BLaER1 (cell line): Measurements from ENCODE around the gene PRKCZ.
A peak's percentile ranks its signal among the peaks of the same experiment; 100 is the strongest.

Experiments
- H3K27ac ChIP-seq: shearing (Covaris generic); formaldehyde crosslinking; 2 replicates; pipeline ENCODE4 v1.8.1; 2022
- H3K27me3 ChIP-seq: shearing (Covaris generic); formaldehyde crosslinking; 2 replicates; pipeline ENCODE4 v1.8.1; 2022
- H3K36me3 ChIP-seq: shearing (Covaris generic); formaldehyde crosslinking; 2 replicates; pipeline ENCODE4 v1.8.1; 2022
- H3K4me1 ChIP-seq: shearing (Covaris generic); formaldehyde crosslinking; 2 replicates; pipeline ENCODE4 v1.8.1; 2022
- H3K4me2 ChIP-seq: shearing (Covaris generic); formaldehyde crosslinking; 2 replicates; pipeline ENCODE4 v1.8.1; 2022
- H3K4me3 ChIP-seq: shearing (Covaris generic); formaldehyde crosslinking; 2 replicates; pipeline ENCODE4 v1.8.1; 2022
- H3K9ac ChIP-seq: shearing (Covaris generic); formaldehyde crosslinking; 2 replicates; pipeline ENCODE4 v1.8.1; 2022
- H3K9me3 ChIP-seq: shearing (Covaris generic); formaldehyde crosslinking; 2 replicates; pipeline ENCODE4 v1.8.1; 2022
- H4K20me1 ChIP-seq: shearing (Covaris generic); formaldehyde crosslinking; 2 replicates; pipeline ENCODE4 v1.8.1; 2022
- Cebpa-rat ChIP-seq: shearing (Covaris generic); IDR thresholded peaks from 2 replicates; pipeline ENCODE4 v1.8.1; 2022

PRKCZ gene

GRCh38 chr1:2070016-2070415 is 19.8 kb downstream of the PRKCZ start:
- H3K36me3 ChIP-seq = peaks cover 7% of the 10 kb centered on the region; the same call in 1 of the 2 replicates
- peak overlapping the region; percentile 60 for H3K4me2 ChIP-seq
- peaks cover 23% of the 10 kb centered on the region for H3K9me3 ChIP-seq
- H3K27ac ChIP-seq = peak overlapping the region; percentile 51; the same call in 1 of the 2 replicates
- H3K4me3 ChIP-seq = no peak overlapping the region
- TF ChIP-seq Cebpa-rat = no peak
- no peak overlapping the region for H3K9ac ChIP-seq
- H3K27me3 ChIP-seq = peaks cover 36% of the 10 kb centered on the region
- H4K20me1 ChIP-seq = peaks cover 15% of the 10 kb centered on the region
- peaks cover 44% of the 10 kb centered on the region for H3K4me1 ChIP-seq

GRCh38 chr1:2070800-2071530 is 20.8 kb downstream of the PRKCZ start:
- peaks cover 46% of the 10 kb centered on the region for H3K27me3 ChIP-seq
- H3K27ac ChIP-seq = no peak overlapping the region
- TF ChIP-seq Cebpa-rat = no peak
- H3K4me1 ChIP-seq = peaks cover 54% of the 10 kb centered on the region
- no peak overlapping the region for H3K4me2 ChIP-seq
- H3K9me3 ChIP-seq = peaks cover 13% of the 10 kb centered on the region
- no peak overlapping the region for H3K9ac ChIP-seq
- H3K36me3 ChIP-seq = peaks cover 7% of the 10 kb centered on the region; the same call in 1 of the 2 replicates
- H4K20me1 ChIP-seq = peaks cover 24% of the 10 kb centered on the region
- no peak overlapping the region for H3K4me3 ChIP-seq

- H3K4me3 ChIP-seq = no peak overlapping the region
- peak overlapping the region; percentile 98 for H3K4me2 ChIP-seq
- H3K4me1 ChIP-seq = peaks cover 64% of the 10 kb centered on the region
- H3K36me3 ChIP-seq = peaks cover 10% of the 10 kb centered on the region; the same call in 1 of the 2 replicates
- H3K27ac ChIP-seq = no peak overlapping the region
- H3K27me3 ChIP-seq = peaks cover 59% of the 10 kb centered on the region
- peaks cover 14% of the 10 kb centered on the region for H3K9me3 ChIP-seq
- peaks cover 25% of the 10 kb centered on the region for H4K20me1 ChIP-seq
- no peak for TF ChIP-seq Cebpa-rat
- no peak overlapping the region for H3K9ac ChIP-seq
Measured at GRCh38 chr1:2072109-2072806, 22.0 kb downstream of the PRKCZ start.

GRCh38 chr1:2072891-2073290 is 22.7 kb downstream of the PRKCZ start:
- Histone ChIP-seq H3K27ac (no peak overlapping the region), H3K27me3 (peaks cover 65% of the 10 kb centered on the region), H3K4me2 (peak overlapping the region; percentile 98), H4K20me1 (peaks cover 25% of the 10 kb centered on the region), H3K9me3 (peaks cover 16% of the 10 kb centered on the region), H3K9ac (no peak overlapping the region), H3K36me3 (peaks cover 14% of the 10 kb centered on the region), H3K4me1 (peaks cover 67% of the 10 kb centered on the region), H3K4me3 (peak overlapping the region; percentile 83)
- no peak for TF ChIP-seq Cebpa-rat

DNA sequence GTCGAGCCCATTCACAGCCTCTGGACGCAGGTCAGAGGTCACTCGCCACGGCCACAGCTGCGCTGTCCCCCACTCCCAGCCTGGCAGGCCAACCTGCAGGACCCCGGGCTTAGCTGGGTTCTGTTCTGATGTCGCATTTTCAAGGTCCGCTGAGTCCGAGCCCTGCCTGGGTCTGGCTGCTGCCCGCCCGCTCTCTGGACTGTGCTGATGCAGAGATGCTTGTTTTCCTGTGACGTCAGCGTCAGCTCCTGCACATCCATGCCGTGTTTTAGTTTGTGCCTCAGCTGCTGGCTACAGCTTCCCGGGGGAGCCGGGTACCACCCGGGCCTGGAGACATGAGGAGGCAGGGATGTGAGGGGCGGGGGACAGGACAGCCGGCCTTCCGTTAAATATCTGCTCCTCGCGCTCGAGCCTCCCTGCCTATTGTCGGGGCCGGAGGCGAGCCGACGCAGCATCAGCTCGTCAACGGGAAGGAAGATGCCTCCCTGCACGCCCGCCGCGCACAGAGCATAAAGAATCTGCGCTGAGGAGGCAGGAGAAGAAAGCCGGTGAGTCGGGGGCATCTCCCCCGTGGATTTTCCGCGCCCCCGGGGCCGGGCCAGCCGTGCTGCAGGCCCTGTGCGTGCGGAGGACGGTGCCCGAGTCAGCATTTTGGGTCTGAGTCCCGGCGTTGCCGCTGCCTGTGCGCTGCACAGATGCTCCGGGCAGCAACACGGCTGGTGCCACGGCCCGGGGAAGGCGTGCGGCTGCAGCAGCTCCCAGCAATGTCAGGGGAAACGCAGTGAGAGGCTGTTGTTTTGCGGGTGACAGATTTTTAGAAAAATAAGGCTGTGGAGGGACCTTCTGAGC is 23.4 kb downstream of the PRKCZ start:
- H3K4me3 ChIP-seq = peak overlapping the region; percentile 83
- H3K9ac ChIP-seq = peak overlapping the region; percentile 77
- H3K27ac ChIP-seq = peak overlapping the region; percentile 79

GRCh38 chr1:2074396-2074795 is 24.2 kb downstream of the PRKCZ start:
- peaks cover 71% of the 10 kb centered on the region for H3K4me1 ChIP-seq
- H3K4me2 ChIP-seq = peak overlapping the region; percentile 98
- no peak for TF ChIP-seq Cebpa-rat
- peak overlapping the region; percentile 77 for H3K9ac ChIP-seq
- H3K27me3 ChIP-seq = peaks cover 67% of the 10 kb centered on the region
- H3K36me3 ChIP-seq = peaks cover 21% of the 10 kb centered on the region
- peaks cover 27% of the 10 kb centered on the region for H4K20me1 ChIP-seq
- H3K27ac ChIP-seq = peak overlapping the region; percentile 79
- H3K9me3 ChIP-seq = peaks cover 31% of the 10 kb centered on the region
- H3K4me3 ChIP-seq = peak overlapping the region; percentile 83

More for the DNA sequence above, 23.4 kb downstream of the PRKCZ start:
- H3K4me2 ChIP-seq = peak overlapping the region; percentile 98
- H3K4me1 ChIP-seq = peaks cover 69% of the 10 kb centered on the region
- H4K20me1 ChIP-seq = peaks cover 25% of the 10 kb centered on the region
- H3K36me3 ChIP-seq = peaks cover 16% of the 10 kb centered on the region
- H3K27me3 ChIP-seq = peaks cover 67% of the 10 kb centered on the region
- TF ChIP-seq Cebpa-rat = no peak
- peaks cover 23% of the 10 kb centered on the region for H3K9me3 ChIP-seq

DNA sequence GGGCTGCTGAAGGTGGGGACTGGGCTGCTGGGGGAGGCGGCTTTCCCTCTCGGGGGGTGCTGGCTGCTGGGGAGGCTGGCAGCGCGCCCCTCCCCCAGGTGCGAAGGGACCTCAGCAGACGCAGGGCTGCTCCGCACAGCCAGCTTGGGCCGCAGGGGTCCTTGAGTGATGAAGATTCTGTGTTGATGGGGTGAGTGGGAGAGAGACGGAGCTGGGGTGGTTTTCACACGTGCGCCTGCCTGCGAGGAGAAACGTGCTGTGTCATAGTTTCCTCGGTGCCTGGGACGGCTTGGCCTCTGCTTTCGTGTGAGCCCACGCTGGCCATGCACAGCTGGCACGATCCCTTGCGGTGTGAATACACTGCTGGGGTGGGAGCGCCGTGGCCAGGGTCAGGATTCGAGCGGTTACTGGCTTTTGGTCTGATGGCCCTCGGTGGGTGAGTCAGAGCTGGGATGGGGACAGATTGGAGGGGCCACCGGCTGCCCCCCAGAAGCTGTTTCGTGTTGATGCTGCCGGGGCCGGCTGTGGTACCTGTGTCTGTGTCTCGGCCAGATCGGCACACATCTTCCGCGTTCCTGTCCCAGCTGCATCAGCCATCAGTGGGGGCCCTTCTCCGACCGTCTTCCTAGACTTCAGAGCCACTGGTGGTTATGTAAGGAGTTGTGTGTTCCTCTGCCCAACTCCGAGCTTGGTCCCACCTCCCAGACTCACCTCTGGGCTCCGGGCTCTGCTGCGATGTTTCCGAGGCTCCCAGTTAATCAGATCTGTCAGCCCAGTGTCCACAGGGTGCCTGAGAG is 24.9 kb downstream of the PRKCZ start:
- peak overlapping the region; percentile 77 for H3K9ac ChIP-seq
- peak overlapping the region; percentile 83 for H3K4me3 ChIP-seq
- TF ChIP-seq Cebpa-rat = no peak
- peaks cover 67% of the 10 kb centered on the region for H3K27me3 ChIP-seq
- H3K36me3 ChIP-seq = peaks cover 27% of the 10 kb centered on the region
- H3K9me3 ChIP-seq = peaks cover 39% of the 10 kb centered on the region
- peak overlapping the region; percentile 79 for H3K27ac ChIP-seq
- peak overlapping the region; percentile 98 for H3K4me2 ChIP-seq
- H4K20me1 ChIP-seq = peaks cover 34% of the 10 kb centered on the region
- peaks cover 71% of the 10 kb centered on the region for H3K4me1 ChIP-seq

DNA sequence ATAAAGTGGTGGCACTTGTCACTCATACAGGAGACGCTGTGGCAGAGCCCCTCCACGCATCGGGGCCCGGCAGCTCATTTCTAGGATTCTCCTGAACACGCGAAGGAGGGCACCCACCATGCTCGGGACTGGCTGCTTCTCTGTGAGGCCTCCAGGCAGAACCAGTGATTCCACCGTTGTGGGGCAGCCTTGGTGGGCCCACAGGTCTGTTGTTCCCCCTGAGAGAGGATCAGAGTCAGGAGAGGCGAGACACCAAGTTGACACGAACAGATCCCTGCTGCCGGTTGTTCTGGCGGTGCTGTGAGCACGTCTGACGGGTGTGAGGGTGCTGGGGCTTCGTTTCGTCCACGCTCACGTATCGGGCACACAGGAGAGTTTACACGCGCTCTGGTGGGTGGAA is 26.6 kb downstream of the PRKCZ start:
- H3K27me3 ChIP-seq = peaks cover 63% of the 10 kb centered on the region
- H3K27ac ChIP-seq = peak overlapping the region; percentile 79
- H3K4me2 ChIP-seq = peak overlapping the region; percentile 98
- peaks cover 37% of the 10 kb centered on the region for H3K36me3 ChIP-seq
- TF ChIP-seq Cebpa-rat = no peak
- peaks cover 51% of the 10 kb centered on the region for H4K20me1 ChIP-seq
- peak overlapping the region; percentile 83 for H3K4me3 ChIP-seq
- H3K9me3 ChIP-seq = peaks cover 43% of the 10 kb centered on the region
- peak overlapping the region; percentile 77 for H3K9ac ChIP-seq
- H3K4me1 ChIP-seq = peaks cover 77% of the 10 kb centered on the region

DNA sequence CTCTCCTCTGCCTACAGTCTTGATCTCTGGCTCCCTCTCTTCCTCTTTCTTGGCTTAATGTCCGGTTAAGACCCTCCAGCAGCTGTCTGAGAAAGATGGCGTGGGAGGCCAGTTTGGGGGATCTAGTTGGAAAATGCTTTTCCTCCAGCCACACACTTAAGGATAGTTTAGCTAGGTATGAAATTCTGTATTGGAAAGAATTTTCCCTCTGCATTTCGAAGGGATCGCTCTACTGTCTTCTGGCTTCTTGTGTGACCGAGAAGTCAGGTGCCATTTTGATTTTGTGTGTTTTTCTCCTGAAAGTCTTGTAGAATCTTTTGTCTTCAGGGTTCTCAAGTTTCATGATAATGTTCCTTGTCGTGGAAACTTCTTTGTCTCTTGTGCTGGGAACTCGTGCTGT is 28.0 kb downstream of the PRKCZ start:
- Histone ChIP-seq H3K9ac (no peak overlapping the region), H3K9me3 (peaks cover 43% of the 10 kb centered on the region), H3K4me2 (peak overlapping the region; percentile 98), H3K4me3 (peak overlapping the region; percentile 83; the same call in 1 of the 2 replicates), H3K4me1 (peaks cover 69% of the 10 kb centered on the region), H3K27ac (peak overlapping the region; percentile 79; the same call in 1 of the 2 replicates), H4K20me1 (peaks cover 56% of the 10 kb centered on the region), H3K36me3 (peaks cover 42% of the 10 kb centered on the region), H3K27me3 (peaks cover 49% of the 10 kb centered on the region)
- no peak for TF ChIP-seq Cebpa-rat
